ENCODE results near the gene COPB1.

COPB1 gene

GRCh38 chr11:14539982-14540421 is 40.4 kb upstream of the COPB1 start:
- TF ChIP-seq RARB (CRISPR knock-in tag; IDR thresholded peaks at IDR 0.05) (no peak), PPARA (CRISPR knock-in tag; IDR thresholded peaks at IDR 0.05; ENCODE audit: borderline replicate concordance) (no peak), BACH2 (CRISPR knock-in tag; IDR thresholded peaks at IDR 0.05; ENCODE audit: borderline replicate concordance) (no peak), POU6F1 (CRISPR knock-in tag; IDR thresholded peaks at IDR 0.05; ENCODE audit: borderline replicate concordance, low read depth) (no peak), ZFP3 (CRISPR knock-in tag; IDR thresholded peaks at IDR 0.05) (no peak), TSHZ2 (CRISPR knock-in tag; IDR thresholded peaks at IDR 0.05) (no peak), SNAI2 (CRISPR knock-in tag; IDR thresholded peaks at IDR 0.05) (no peak), CSDC2 (CRISPR knock-in tag; IDR thresholded peaks at IDR 0.05) (no peak), GLIS3 (CRISPR knock-in tag; IDR thresholded peaks at IDR 0.05) (no peak), ZNF70 (CRISPR knock-in tag; IDR thresholded peaks at IDR 0.05) (no peak), ISL1 (CRISPR knock-in tag; IDR thresholded peaks at IDR 0.05) (no peak), ESRRG (CRISPR knock-in tag; IDR thresholded peaks at IDR 0.05) (no peak), ZNF565 (CRISPR knock-in tag; conservative IDR thresholded peaks at IDR 0.05; ENCODE audit: low read depth) (no peak), ZFP30 (CRISPR knock-in tag; IDR thresholded peaks at IDR 0.05) (no peak)
- TF ChIP-seq, protein P1, sequence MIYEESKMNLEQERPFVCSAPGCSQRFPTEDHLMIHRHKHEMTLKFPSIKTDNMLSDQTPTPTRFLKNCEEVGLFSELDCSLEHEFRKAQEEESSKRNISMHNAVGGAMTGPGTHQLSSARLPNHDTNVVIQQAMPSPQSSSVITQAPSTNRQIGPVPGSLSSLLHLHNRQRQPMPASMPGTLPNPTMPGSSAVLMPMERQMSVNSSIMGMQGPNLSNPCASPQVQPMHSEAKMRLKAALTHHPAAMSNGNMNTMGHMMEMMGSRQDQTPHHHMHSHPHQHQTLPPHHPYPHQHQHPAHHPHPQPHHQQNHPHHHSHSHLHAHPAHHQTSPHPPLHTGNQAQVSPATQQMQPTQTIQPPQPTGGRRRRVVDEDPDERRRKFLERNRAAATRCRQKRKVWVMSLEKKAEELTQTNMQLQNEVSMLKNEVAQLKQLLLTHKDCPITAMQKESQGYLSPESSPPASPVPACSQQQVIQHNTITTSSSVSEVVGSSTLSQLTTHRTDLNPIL (CRISPR knock-in tag; IDR thresholded peaks at IDR 0.05; ENCODE audit: low read depth), result no peak
- TF ChIP-seq, protein P2, sequence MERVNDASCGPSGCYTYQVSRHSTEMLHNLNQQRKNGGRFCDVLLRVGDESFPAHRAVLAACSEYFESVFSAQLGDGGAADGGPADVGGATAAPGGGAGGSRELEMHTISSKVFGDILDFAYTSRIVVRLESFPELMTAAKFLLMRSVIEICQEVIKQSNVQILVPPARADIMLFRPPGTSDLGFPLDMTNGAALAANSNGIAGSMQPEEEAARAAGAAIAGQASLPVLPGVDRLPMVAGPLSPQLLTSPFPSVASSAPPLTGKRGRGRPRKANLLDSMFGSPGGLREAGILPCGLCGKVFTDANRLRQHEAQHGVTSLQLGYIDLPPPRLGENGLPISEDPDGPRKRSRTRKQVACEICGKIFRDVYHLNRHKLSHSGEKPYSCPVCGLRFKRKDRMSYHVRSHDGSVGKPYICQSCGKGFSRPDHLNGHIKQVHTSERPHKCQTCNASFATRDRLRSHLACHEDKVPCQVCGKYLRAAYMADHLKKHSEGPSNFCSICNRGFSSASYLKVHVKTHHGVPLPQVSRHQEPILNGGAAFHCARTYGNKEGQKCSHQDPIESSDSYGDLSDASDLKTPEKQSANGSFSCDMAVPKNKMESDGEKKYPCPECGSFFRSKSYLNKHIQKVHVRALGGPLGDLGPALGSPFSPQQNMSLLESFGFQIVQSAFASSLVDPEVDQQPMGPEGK (CRISPR knock-in tag; IDR thresholded peaks at IDR 0.05; ENCODE audit: borderline replicate concordance), result no peak
- TF ChIP-seq, protein P3, sequence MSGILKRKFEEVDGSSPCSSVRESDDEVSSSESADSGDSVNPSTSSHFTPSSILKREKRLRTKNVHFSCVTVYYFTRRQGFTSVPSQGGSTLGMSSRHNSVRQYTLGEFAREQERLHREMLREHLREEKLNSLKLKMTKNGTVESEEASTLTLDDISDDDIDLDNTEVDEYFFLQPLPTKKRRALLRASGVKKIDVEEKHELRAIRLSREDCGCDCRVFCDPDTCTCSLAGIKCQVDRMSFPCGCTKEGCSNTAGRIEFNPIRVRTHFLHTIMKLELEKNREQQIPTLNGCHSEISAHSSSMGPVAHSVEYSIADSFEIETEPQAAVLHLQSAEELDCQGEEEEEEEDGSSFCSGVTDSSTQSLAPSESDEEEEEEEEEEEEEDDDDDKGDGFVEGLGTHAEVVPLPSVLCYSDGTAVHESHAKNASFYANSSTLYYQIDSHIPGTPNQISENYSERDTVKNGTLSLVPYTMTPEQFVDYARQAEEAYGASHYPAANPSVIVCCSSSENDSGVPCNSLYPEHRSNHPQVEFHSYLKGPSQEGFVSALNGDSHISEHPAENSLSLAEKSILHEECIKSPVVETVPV (CRISPR knock-in tag; IDR thresholded peaks at IDR 0.05), result no peak
- no peak for ATAC-seq

DNA sequence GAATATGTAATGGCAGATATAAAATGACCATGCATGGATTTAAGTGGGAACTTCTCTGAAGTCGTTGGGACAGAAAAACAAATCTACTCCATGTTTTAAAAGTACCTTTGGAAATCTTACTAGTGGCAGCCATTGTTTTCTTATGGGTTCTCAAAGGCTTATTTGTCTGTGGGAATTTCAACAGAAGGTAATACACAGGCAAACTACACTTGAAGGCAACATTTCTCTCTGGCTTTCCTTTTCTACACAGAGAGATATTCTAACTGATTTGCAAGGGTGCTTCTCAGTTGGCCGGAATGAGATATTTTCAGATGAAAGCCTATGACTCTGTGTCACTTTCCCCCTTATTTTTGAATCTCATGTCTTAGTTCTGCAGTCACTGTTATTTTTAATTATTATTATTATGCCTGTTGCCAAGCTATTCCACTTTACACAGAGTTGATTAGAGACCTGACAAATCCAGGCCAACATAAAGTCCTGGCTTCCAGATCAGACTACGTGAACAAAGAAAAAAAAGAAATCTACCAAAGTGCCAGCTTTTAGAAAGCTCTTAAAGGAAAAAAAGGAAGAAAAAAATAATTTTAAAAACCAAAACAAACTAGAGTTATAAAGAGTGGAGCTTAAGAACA is 39.4 kb upstream of the COPB1 start:
- TF ChIP-seq PPARA (CRISPR knock-in tag; IDR thresholded peaks at IDR 0.05; ENCODE audit: borderline replicate concordance) (no peak), GLIS3 (CRISPR knock-in tag; IDR thresholded peaks at IDR 0.05) (no peak), ZFP3 (CRISPR knock-in tag; IDR thresholded peaks at IDR 0.05) (no peak), BACH2 (CRISPR knock-in tag; IDR thresholded peaks at IDR 0.05; ENCODE audit: borderline replicate concordance) (no peak), ESRRG (CRISPR knock-in tag; IDR thresholded peaks at IDR 0.05) (no peak), ZNF70 (CRISPR knock-in tag; IDR thresholded peaks at IDR 0.05) (no peak), RARB (CRISPR knock-in tag; IDR thresholded peaks at IDR 0.05) (no peak), ISL1 (CRISPR knock-in tag; IDR thresholded peaks at IDR 0.05) (no peak), POU6F1 (CRISPR knock-in tag; IDR thresholded peaks at IDR 0.05; ENCODE audit: borderline replicate concordance, low read depth) (no peak), OSR1 (CRISPR knock-in tag; IDR thresholded peaks at IDR 0.05) (no peak), TCF4 (CRISPR knock-in tag; IDR thresholded peaks at IDR 0.05; ENCODE audit: borderline replicate concordance) (no peak), ZNF565 (CRISPR knock-in tag; conservative IDR thresholded peaks at IDR 0.05; ENCODE audit: low read depth) (no peak)
- no peak for ATAC-seq

All from SK-N-SH treated with all-trans-retinoic acid at 6 μM for 48 hours (cell line).